NCI-H524 (cell line): Measurements from ENCODE around the gene CLECL1.
A peak's percentile ranks its signal among the peaks of the same experiment; 100 is the strongest.
"Not testable (repeated sequence)": the region's sequence is repeated elsewhere in the genome, so short reads cannot be mapped to it uniquely, and the experiment has no call there.

Source experiments
- DNase-seq, 2 experiments: peaks; one replicate each; lab custom pipeline; 2025; lab: John Stamatoyannopoulos, UW

Gene CLECL1

GRCh38 chr12:9751204-9752144 lies 18.6 kb upstream of the CLECL1 start:
- DNase-seq, result peak in 1 of 2 experiments; percentile 23

GRCh38 chr12:9750276-9751203 lies 17.6 kb upstream of the CLECL1 start:
- peak; percentile 60 to 64 for DNase-seq

GRCh38 chr12:9749640-9750039 lies 16.7 kb upstream of the CLECL1 start:
- DNase-seq, result no peak

GRCh38 chr12:9745199-9745598 lies 12.3 kb upstream of the CLECL1 start:
- DNase-seq, result no peak

GRCh38 chr12:9742661-9743060 lies 9.8 kb upstream of the CLECL1 start:
- DNase-seq, result no peak

GRCh38 chr12:9741726-9742125 lies 8.8 kb upstream of the CLECL1 start:
- DNase-seq, result no peak

- peak in 1 of 2 experiments; percentile 32 for DNase-seq
These were observed 7.3 kb upstream of the CLECL1 start for GRCh38 chr12:9740106-9740750.

GRCh38 chr12:9739404-9740105 lies 6.7 kb upstream of the CLECL1 start:
- peak in 1 of 2 experiments; percentile 32 for DNase-seq

GRCh38 chr12:9738905-9739304 lies 6.0 kb upstream of the CLECL1 start:
- DNase-seq, result not testable (repeated sequence)

- no peak for DNase-seq
These were observed 4.2 kb upstream of the CLECL1 start for GRCh38 chr12:9736936-9737705.

- no peak for DNase-seq
These were observed 2.7 kb upstream of the CLECL1 start for GRCh38 chr12:9735601-9736000.

- DNase-seq, result no peak
These were observed 1.1 kb downstream of the CLECL1 start for GRCh38 chr12:9731797-9732196.

GRCh38 chr12:9731393-9731792 lies 1.5 kb downstream of the CLECL1 start:
- DNase-seq, result no peak

GRCh38 chr12:9730591-9730990 lies 2.3 kb downstream of the CLECL1 start:
- DNase-seq, result no peak

GRCh38 chr12:9730011-9730410 lies 2.9 kb downstream of the CLECL1 start:
- DNase-seq, result no peak

- DNase-seq, result no peak
These were observed 3.8 kb downstream of the CLECL1 start for GRCh38 chr12:9729082-9729481.

- DNase-seq, result no peak
These were observed 5.1 kb downstream of the CLECL1 start for GRCh38 chr12:9727813-9728212.

- no peak for DNase-seq
These were observed 7.6 kb downstream of the CLECL1 start for GRCh38 chr12:9725213-9725870.

GRCh38 chr12:9724023-9724422 lies 8.9 kb downstream of the CLECL1 start:
- no peak for DNase-seq
